Left colon (tissue), 2 donors: Measurements from ENCODE around the gene INSM1. TPM values are rescaled to one million over a fixed set of nuclear protein-coding genes. Genes with fewer than 3 reads are reported as not detected.

Experiments used
- ATAC-seq: fragments of 200-7000 bp; cut with Tn5 transposase; one replicate; pipeline ENCODE4 v1.9.1; 2020; ENCODE audit warnings: mild to moderate bottlenecking, moderate library complexity
- DNase-seq, 2 donors: peaks; one replicate each; pipeline ENCODE4 v3.0.0-alpha.2; 2020
- intact Hi-C, 2 donors: fragments of 100-400 bp; cut with DNase I in 1 of 2; cut with micrococcal nuclease in 1 of 2; formaldehyde crosslinking; loops; one replicate each; pipeline versions ENCODE4 v1.11.2 to v1.14.0; 2022; cut with DNase I, micrococcal nuclease
- total RNA-seq, 2 donors: library from RNA; stranded (reverse); fragmentation: NEBNext Ultra II Directional; extraction: Animal tissue kit (Norgen Biotek cat#: 25700); gene quantifications; one replicate each; pipeline ENCODE4 v1.2.1, GENCODE V29; 2021
- donor health status: DM: no; HTN: no; CAD: no.
- donor health status: DM: yes; HTN: yes; CAD: no.

INSM1 gene
- total RNA-seq, 2 donors from 2014 or later = 4.5 to 5.5 TPM

DNA sequence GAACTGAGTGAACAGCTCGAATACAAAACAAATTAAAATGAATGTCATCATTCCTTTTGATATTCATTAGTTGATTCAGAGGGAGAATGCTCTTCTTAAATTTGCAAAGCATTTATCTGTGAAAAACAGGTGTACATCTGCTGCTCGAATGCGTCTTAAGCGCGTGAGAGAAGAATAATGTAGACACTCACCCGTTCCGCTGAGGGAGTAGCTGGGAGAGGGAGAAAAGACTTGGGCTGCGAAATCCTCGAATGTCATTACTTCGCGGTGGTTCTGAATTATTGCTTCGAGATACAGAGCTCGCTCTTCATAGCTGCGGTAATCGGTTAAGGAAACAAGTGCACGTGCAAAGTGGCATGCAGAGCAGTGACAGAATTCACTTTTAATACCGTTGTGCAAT, 43.9 kb downstream of the INSM1 start:
- DNase-seq (no peak), ATAC-seq (no peak)
- intact Hi-C loops = no loop called here

DNA sequence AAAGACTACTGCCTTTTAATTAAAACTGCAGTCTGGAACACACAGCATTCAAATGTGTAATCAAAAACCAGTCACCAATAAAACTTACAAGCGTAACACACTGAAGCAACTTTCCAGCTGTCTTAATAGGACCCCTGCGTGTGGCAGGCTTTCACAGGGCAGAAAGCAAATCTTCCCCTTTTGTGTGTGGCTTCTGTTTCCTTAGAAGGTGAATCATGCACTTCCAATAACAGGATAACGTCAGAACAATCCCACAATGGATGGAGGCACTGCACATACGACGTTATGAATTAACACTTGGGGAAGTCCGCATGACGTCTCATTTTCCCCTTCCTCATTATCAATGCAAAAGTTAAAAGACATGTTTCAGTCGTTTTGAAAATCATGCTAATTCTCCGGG, 44.8 kb downstream of the INSM1 start:
- no peak for DNase-seq
- intact Hi-C loops = no loop called here
- ATAC-seq = no peak

DNA sequence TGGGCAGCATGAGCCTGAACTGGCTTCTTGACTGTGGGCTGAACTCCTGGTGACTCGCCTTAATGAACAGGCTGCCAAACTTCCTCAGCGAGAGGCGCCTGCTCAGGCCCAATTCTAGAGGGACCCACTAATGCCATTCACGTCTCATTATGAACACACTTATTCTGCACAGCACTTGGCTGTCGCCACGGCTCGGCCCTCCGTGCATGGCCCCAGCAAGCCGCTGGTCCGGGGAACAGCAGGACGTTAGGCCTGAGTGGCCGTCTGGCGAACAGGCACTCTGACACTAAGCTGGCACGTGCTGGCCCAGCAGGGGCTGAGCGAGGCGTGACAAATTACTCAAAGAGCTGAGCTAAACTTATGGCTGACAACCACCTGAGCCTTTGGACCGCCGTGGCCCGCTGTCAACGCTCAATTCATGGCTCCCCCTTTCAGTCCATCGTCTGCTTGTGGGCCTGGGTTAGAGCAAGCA, 45.9 kb downstream of the INSM1 start:
- intact Hi-C loops = no loop called here
- no peak for DNase-seq

DNA sequence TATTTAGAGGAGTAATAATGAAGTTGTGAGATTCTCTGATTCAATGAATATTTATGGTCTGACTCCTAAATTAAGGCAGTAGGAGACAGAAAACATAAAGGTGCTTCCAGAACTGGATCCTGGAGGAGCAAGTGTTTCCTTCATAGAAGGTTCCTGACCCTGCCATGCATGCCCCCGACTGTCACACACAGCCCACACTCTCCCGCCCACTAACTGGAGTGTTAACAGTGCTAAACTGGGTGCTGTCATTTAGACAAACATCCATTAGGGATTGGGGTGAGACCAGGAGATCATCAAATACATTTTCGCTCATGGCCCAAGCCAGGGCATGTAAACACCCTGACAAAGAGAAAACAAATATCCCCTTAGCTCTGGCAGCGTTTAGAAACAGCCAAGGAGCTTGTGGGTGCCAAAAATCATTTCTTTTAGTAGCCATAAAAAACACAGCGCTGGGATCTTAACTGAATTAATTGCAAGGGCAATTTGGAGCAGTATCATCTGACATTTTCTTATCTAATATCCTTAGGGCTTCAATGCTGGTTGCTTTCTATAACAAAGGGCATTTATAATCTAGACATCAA, 46.8 kb downstream of the INSM1 start:
- ATAC-seq (no peak), DNase-seq (no peak)
- intact Hi-C loops = no loop called here

More for the DNA sequence above, 45.9 kb downstream of the INSM1 start:
- no peak for ATAC-seq

DNA sequence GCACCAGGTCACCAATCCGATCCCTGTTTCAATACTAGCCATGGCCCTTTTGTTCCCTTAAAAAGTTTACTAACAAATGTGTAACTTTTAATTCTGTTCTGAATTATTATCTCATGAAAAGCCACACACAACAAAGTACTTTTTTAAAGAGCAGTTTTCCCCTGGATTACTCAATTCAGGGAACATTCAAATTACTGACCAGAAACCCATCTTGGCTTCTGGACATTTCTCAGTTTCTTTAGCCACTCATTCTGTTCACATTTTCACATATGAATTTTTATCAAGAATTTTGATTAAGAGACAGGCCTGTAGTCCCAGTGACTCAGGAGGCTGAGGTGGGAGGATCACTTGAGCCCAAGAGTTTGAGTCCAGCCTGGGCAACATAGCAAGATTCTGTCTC, 47.4 kb downstream of the INSM1 start:
- ATAC-seq = no peak
- intact Hi-C loops = no loop called here

DNA sequence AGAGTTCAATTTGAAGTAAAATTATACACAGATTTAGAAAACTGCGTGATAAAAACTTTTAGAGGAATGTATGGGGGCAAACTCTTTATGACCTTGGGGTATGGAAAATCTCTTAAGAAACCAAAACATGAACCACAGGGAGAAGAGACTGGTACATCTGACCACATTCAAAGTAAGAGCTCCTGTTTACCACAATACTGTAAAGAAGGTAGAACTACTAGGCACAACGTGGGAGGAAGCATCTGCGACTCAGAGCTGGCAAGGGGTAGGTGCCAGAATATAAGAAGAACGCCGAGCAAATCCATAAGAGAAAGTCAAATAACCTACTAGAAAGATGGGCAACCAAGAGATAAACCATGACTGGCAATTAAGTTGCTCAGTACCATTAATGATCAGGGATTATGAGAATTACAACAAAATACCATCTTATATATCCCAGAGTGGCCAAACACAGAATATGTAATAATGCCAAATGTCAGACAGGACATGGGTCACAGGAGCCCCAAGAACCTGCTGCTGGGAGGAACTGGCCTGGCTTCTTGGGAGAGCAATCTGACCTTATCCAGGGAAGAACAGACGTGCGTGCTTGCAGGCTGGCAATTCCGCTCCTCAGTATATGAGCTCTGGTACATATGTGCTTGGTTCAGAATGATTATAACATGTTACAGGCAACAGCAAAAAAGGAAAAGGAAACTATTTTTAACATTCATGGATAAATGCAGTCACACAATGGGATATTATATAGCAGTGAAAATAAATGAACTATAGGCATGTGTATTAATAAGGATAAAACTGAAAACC, 50.2 kb downstream of the INSM1 start:
- DNase-seq = no peak
- no peak for ATAC-seq
- intact Hi-C loops = no loop called here

More for the DNA sequence above, 47.4 kb downstream of the INSM1 start:
- DNase-seq = no peak
